HL-60 (cell line): ENCODE measurements around the gene HEPACAM.
"Not testable (repeated sequence)": the region's sequence is repeated elsewhere in the genome, so short reads cannot be mapped to it uniquely, and the experiment has no call there.

ENCODE experiments used
- DNase-seq, 2 experiments: peaks; one replicate each; pipeline ENCODE4 v3.0.0-alpha.2; 2010 to 2020; ENCODE audit warnings: low read depth in 1 of 2, low spot score in 1 of 2
- H3K27ac ChIP-seq: fragments of 250-450 bp; sonication (Bioruptor Pico); replicated peaks from 2 replicates; pipeline ENCODE4 v1.5.1; 2020; ENCODE audit warnings: mild to moderate bottlenecking, moderate library complexity
- H3K27me3 ChIP-seq: fragments of 250-450 bp; sonication (Bioruptor Pico); 2 replicates; pipeline ENCODE4 v1.5.1; 2021; ENCODE audit warnings: mild to moderate bottlenecking, moderate library complexity; ENCODE audit not compliant: insufficient read depth, poor library complexity, severe bottlenecking
- H3K4me3 ChIP-seq: replicated peaks from 2 replicates; pipeline ENCODE4 v1.5.1; 2011; ENCODE audit warnings: mild to moderate bottlenecking, control low read depth, low read length; ENCODE audit not compliant: insufficient read depth
- CTCF ChIP-seq: IDR thresholded peaks from one replicate; pipeline ENCODE4 v1.5.1; 2011; ENCODE audit warnings: low read length, control low read depth, inconsistent platforms; ENCODE audit not compliant: insufficient read depth
- GABPA ChIP-seq: IDR thresholded peaks from 2 replicates; pipeline ENCODE4 v1.6.1; 2012; ENCODE audit warnings: low read depth
- POLR2AphosphoS5 ChIP-seq: IDR thresholded peaks from 2 replicates; pipeline ENCODE4 v1.6.1; 2012; ENCODE audit warnings: low read depth
- SPI1 ChIP-seq: IDR thresholded peaks from 2 replicates; pipeline ENCODE4 v1.6.1; 2012; ENCODE audit warnings: low read depth, mild to moderate bottlenecking, borderline replicate concordance
- TF ChIP-seq, protein P1 (sequence below): IDR thresholded peaks from 2 replicates; pipeline ENCODE4 v1.6.1; 2012; ENCODE audit warnings: low read depth; ENCODE audit not compliant: insufficient replicate concordance

Gene HEPACAM

GRCh38 chr11:124971810-124972209 lies 36.0 kb upstream of the HEPACAM start:
- H3K27me3 ChIP-seq = no peaks in the 10 kb centered on the region

DNA sequence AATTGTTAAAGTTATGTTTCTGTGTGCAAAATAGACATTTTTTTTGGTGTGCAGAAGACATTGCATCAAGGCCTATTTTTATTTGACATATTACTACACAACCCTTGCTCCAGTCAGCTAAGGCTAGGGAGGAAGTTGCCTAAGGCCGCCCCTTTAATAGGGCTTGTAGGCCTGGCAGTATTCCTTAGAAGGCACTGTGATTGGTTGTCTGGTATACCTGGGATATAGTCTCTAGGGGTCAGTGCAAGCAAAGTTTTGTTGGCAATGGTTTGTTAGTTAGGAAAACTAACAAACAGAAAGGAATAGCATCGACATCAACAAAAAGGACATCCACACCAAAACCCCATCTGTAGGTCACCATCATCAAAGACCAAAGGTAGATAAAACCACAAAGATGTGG lies 35.1 kb upstream of the HEPACAM start:
- no peak for TF ChIP-seq POLR2AphosphoS5
- TF ChIP-seq SPI1 = peak; percentile 34; the same call in 1 of the 2 replicates
- Histone ChIP-seq H3K4me3 (no peak overlapping the region), H3K27ac (no peak overlapping the region), H3K27me3 (no peaks in the 10 kb centered on the region)
- peak; percentile 38 to 55 for DNase-seq

More at GRCh38 chr11:124971810-124972209, 36.0 kb upstream of the HEPACAM start:
- H3K4me3 ChIP-seq = no peak overlapping the region
- H3K27ac ChIP-seq = no peak overlapping the region
- no peak for DNase-seq
- TF ChIP-seq, protein P1, sequence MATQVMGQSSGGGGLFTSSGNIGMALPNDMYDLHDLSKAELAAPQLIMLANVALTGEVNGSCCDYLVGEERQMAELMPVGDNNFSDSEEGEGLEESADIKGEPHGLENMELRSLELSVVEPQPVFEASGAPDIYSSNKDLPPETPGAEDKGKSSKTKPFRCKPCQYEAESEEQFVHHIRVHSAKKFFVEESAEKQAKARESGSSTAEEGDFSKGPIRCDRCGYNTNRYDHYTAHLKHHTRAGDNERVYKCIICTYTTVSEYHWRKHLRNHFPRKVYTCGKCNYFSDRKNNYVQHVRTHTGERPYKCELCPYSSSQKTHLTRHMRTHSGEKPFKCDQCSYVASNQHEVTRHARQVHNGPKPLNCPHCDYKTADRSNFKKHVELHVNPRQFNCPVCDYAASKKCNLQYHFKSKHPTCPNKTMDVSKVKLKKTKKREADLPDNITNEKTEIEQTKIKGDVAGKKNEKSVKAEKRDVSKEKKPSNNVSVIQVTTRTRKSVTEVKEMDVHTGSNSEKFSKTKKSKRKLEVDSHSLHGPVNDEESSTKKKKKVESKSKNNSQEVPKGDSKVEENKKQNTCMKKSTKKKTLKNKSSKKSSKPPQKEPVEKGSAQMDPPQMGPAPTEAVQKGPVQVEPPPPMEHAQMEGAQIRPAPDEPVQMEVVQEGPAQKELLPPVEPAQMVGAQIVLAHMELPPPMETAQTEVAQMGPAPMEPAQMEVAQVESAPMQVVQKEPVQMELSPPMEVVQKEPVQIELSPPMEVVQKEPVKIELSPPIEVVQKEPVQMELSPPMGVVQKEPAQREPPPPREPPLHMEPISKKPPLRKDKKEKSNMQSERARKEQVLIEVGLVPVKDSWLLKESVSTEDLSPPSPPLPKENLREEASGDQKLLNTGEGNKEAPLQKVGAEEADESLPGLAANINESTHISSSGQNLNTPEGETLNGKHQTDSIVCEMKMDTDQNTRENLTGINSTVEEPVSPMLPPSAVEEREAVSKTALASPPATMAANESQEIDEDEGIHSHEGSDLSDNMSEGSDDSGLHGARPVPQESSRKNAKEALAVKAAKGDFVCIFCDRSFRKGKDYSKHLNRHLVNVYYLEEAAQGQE = no peak
- no peak for TF ChIP-seq POLR2AphosphoS5
- no peak for TF ChIP-seq GABPA
- TF ChIP-seq SPI1 = no peak
- no peak for TF ChIP-seq CTCF

DNA sequence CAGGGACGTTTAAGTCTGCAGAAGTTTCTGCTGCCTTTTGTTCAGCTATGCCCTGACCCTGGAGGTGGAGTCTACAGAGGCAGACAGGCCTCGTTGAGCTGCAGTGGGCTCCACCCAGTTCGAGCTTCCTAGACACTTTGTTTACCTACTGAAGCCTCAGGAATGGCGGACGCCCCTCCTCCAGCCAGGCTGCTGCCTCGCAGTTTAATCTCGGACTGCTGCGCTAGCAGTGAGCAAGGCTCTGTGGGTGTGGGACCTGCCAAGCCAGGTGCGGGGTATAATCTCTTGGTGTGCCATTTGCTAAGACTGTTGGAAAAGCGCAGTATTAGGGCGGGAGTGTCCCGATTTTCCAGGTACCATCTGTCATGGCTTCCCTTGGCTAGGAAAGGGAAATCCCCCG lies 32.4 kb upstream of the HEPACAM start:
- not testable (repeated sequence) for H3K4me3 ChIP-seq, H3K27ac ChIP-seq, DNase-seq, H3K27me3 ChIP-seq

DNA sequence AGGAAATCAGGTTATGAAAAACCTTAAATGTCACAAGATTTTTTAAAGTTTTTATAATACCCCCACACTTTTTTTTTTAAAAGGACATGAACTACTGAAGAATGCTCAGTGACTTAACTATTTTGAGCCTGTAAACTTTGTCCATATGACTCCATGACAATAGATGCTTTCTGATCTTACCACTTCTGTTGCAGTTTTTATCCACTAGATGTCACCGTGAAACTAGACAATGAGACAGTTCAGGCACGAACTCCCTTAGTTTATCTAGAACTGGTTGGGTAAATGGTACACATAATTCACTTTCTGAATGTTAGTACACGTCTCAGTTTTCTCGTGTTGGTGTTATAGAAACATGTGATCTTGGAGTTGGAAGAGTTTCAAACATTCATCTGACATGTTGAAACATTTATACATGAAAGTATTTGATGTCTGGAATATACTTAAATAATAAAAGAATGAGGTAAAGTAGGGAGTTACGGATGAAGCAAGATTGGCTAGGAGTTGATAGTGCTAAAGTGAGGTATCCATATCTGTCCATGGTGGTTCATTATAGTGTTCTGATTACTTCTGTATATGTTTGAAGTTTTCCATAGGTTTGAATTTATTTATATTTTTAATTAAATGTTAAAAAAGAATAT lies 26.2 kb upstream of the HEPACAM start:
- no peak overlapping the region for H3K27ac ChIP-seq
- H3K4me3 ChIP-seq = no peak overlapping the region
- DNase-seq = peak; percentile 32 to 50
- TF ChIP-seq SPI1 = no peak
- TF ChIP-seq CTCF = peak; percentile 77
- no peak for TF ChIP-seq POLR2AphosphoS5
- no peaks in the 10 kb centered on the region for H3K27me3 ChIP-seq

DNA sequence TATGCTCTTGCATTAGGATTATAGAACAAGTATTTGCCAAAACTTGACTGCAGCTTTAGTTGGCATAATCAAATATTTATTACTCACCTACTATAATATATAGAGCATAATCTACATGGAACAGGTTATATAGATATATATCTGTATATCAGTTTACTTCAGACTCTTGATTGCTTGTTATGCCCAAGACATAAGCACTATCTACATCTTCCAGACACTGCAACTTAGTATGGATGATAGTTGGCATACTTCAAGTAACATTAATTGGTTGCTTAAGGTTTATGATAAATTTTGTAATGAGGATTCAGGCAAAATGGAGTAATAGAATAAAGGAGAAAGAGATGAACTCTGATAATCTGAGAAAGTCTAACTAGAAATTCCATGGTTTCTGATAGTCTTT lies 19.2 kb upstream of the HEPACAM start:
- Histone ChIP-seq H3K4me3 (no peak overlapping the region), H3K27ac (peak overlapping the region; percentile 82; the same call in 1 of the 2 replicates)
- no peak for TF ChIP-seq POLR2AphosphoS5

DNA sequence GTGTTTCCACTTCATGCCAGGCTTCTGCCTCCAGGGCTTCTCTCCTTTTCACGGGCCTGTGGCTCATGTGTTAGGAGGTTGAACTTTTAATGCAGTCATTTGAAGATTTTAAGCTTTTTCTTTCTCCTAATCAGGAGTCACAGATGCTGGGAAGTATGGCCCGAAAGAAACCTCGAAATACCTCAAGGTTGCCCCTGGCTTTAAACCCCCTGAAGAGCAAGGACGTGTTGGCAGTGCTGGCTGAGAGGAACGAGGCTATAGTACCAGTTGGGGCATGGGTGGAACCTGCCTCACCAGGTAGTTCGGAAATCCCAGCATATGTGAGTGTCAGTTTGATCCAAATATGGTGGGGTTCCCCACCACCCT lies 18.7 kb upstream of the HEPACAM start:
- H3K4me3 ChIP-seq = peak overlapping the region; percentile 77
- no peaks in the 10 kb centered on the region for H3K27me3 ChIP-seq
- peak overlapping the region; percentile 82 for H3K27ac ChIP-seq
- TF ChIP-seq SPI1 = no peak
- TF ChIP-seq, protein P1 = no peak
- no peak for TF ChIP-seq CTCF
- no peak for TF ChIP-seq POLR2AphosphoS5
- TF ChIP-seq GABPA = no peak
- DNase-seq = no peak

More for the DNA sequence above, 19.2 kb upstream of the HEPACAM start:
- no peaks in the 10 kb centered on the region for H3K27me3 ChIP-seq
- DNase-seq = no peak
